HCT116 (cell line): ENCODE measurements around the gene FCHO2. TPM values are rescaled to one million over a fixed set of nuclear protein-coding genes. Genes with fewer than 3 reads are reported as not detected.
A peak's percentile ranks its signal among the peaks of the same experiment; 100 is the strongest.

ENCODE experiments used
- CEBPB ChIP-seq: IDR thresholded peaks from 2 replicates; pipeline ENCODE4 v1.6.1; 2012; ENCODE audit warnings: low read depth
- EGR1 ChIP-seq: IDR thresholded peaks from 2 replicates; pipeline ENCODE4 v1.6.1; 2012; ENCODE audit warnings: low read depth
- EZH2 ChIP-seq: fragments of 200-600 bp; sonication (generic); IDR thresholded peaks from 2 replicates; pipeline ENCODE4 v1.6.1; 2017; ENCODE audit warnings: antibody characterized with exemption, mixed run types
- EZH2phosphoT487 ChIP-seq: fragments of 200-600 bp; IDR thresholded peaks from 2 replicates; pipeline ENCODE4 v1.6.1; 2018; ENCODE audit warnings: antibody characterized with exemption, borderline replicate concordance
- POLR2A ChIP-seq: IDR thresholded peaks from 2 replicates; pipeline ENCODE4 v1.7.0; 2011; ENCODE audit warnings: borderline replicate concordance; ENCODE audit not compliant: insufficient read depth, insufficient read length; ENCODE audit errors: extremely low read depth
- REST ChIP-seq: IDR thresholded peaks from 2 replicates; pipeline ENCODE4 v1.6.1; 2012; ENCODE audit warnings: low read depth
- total RNA-seq: library from RNA; stranded (reverse); gene quantifications from one replicate; pipeline ENCODE4 v1.2.1, GENCODE V29; 2021; ENCODE audit not compliant: unreplicated experiment
- TF ChIP-seq, protein P1 (sequence below), 3 experiments: fragments of 200-600 bp in 1 of 3; sonication (generic) in 1 of 3; IDR thresholded peaks in 2 of 3; conservative IDR thresholded peaks in 1 of 3; 2 replicates each; pipeline ENCODE4 v1.5.1; 2012 to 2017; ENCODE audit warnings: low read depth in 2 of 3, low read length in 2 of 3, antibody characterized with exemption in 1 of 3, borderline replicate concordance in 1 of 3, control low read depth in 1 of 3, mild to moderate bottlenecking in 1 of 3, mixed read lengths in 1 of 3, mixed run types in 1 of 3, moderate library complexity in 1 of 3; ENCODE audit not compliant: insufficient read depth in 1 of 3
- TF ChIP-seq, protein P2 (sequence below): IDR thresholded peaks from 2 replicates; pipeline ENCODE4 v1.6.1; 2012

Gene FCHO2
- total RNA-seq, 1 experiment from 2014 or later = 18.7 TPM

DNA sequence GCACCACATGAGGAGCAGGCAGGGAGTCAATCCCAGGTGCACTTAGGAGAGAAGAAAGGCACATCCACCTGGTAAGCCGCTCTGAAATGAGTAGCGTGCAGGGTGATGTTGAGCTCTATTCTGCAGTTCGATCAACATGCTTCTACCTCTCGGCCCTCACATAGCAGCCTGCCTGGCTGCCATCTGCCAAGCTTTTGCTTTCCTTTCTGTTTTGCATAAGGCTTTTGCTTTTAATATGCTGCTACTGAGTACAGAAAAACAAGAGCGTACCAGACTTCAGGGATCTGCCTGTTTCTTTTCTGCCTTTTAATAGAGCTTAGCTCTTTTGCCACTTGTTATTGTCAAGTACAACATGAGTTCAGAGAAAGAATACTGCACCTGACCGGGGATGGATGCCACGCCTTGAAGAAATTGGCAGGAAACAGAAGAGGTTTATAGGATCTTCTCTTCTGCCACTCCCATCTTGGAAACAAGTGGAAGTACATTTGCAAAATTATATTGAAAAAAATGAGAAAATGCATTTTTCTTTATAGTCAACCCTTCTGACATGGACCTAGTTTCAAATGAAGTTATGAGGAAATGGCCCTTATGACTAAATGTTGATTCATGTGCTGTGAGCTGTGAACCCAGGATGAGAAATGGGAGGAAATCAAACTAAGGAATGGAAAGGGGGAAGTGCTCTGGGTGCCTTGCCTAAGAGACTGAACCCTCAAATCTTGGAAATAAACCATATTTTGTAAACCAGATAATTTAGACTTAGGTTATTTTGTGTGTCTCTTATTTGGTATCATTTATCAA lies 4.0 kb upstream of the FCHO2 start (continued):
- TF ChIP-seq, protein P1, sequence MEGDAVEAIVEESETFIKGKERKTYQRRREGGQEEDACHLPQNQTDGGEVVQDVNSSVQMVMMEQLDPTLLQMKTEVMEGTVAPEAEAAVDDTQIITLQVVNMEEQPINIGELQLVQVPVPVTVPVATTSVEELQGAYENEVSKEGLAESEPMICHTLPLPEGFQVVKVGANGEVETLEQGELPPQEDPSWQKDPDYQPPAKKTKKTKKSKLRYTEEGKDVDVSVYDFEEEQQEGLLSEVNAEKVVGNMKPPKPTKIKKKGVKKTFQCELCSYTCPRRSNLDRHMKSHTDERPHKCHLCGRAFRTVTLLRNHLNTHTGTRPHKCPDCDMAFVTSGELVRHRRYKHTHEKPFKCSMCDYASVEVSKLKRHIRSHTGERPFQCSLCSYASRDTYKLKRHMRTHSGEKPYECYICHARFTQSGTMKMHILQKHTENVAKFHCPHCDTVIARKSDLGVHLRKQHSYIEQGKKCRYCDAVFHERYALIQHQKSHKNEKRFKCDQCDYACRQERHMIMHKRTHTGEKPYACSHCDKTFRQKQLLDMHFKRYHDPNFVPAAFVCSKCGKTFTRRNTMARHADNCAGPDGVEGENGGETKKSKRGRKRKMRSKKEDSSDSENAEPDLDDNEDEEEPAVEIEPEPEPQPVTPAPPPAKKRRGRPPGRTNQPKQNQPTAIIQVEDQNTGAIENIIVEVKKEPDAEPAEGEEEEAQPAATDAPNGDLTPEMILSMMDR (IDR thresholded peaks at IDR 0.05 in 2 of 3, conservative IDR thresholded peaks at IDR 0.05 in 1 of 3; ENCODE audit: borderline replicate concordance in 1 of 3, insufficient read depth in 1 of 3, low read depth in 2 of 3, low read length in 2 of 3) = no peak
- peak; percentile 88 for TF ChIP-seq CEBPB
- no peak for TF ChIP-seq EGR1
- TF ChIP-seq, protein P2, sequence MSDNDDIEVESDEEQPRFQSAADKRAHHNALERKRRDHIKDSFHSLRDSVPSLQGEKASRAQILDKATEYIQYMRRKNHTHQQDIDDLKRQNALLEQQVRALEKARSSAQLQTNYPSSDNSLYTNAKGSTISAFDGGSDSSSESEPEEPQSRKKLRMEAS = peak; percentile 63
- no peak for TF ChIP-seq EZH2phosphoT487
- TF ChIP-seq REST = no peak
- no peak for TF ChIP-seq EZH2
- TF ChIP-seq POLR2A = no peak
